Adrenal gland (tissue), 5 donors: ENCODE data around the gene AGRN.

Experiments
- POLR2A ChIP-seq, 2 donors: fragments of 450-650 bp; IDR thresholded peaks; one replicate each; pipeline ENCODE4 v1.6.1; 2017; ENCODE audit warnings: antibody characterized with exemption in 2 of 2, mild to moderate bottlenecking in 2 of 2, moderate library complexity in 1 of 2
- TF ChIP-seq, protein P1 (sequence below), 6 experiments: fragments of 450-650 bp in 4 of 6; fragments of 200-600 bp in 2 of 6; sonication (generic) in 1 of 6; IDR thresholded peaks; 1 replicate in 5 of 6; 2 replicates in 1 of 6; pipeline versions ENCODE4 v1.5.1 to v1.8.0; 2016 to 2021; ENCODE audit warnings: antibody characterized with exemption in 6 of 6, mild to moderate bottlenecking in 2 of 6, moderate library complexity in 1 of 6
- donor health status: DM: no; HTN: no; CAD: no.

DNA sequence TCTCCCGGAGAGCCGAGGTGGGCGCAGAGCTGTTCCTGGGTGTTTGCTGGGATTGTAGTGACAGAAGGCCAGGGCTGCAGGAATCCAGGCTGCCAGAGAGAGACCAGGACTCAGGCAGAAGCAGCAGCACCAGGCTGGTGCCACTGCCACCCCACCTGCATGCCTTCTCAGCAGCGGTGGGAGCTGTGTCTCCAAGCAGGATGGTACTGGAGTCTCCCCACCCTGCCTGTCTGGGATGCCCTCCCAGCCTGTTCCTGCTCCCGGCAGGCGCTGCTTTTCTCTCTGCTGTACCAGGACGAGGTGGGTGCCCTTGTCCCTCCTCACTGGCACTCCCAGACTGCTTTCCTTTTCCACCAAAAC, 15.5 kb upstream of the AGRN start:
- TF ChIP-seq, protein P1, sequence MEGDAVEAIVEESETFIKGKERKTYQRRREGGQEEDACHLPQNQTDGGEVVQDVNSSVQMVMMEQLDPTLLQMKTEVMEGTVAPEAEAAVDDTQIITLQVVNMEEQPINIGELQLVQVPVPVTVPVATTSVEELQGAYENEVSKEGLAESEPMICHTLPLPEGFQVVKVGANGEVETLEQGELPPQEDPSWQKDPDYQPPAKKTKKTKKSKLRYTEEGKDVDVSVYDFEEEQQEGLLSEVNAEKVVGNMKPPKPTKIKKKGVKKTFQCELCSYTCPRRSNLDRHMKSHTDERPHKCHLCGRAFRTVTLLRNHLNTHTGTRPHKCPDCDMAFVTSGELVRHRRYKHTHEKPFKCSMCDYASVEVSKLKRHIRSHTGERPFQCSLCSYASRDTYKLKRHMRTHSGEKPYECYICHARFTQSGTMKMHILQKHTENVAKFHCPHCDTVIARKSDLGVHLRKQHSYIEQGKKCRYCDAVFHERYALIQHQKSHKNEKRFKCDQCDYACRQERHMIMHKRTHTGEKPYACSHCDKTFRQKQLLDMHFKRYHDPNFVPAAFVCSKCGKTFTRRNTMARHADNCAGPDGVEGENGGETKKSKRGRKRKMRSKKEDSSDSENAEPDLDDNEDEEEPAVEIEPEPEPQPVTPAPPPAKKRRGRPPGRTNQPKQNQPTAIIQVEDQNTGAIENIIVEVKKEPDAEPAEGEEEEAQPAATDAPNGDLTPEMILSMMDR (IDR thresholded peaks at IDR 0.05), result no peak
- no peak for TF ChIP-seq POLR2A (IDR thresholded peaks at IDR 0.05)
